Colonic mucosa (tissue), 4 donors: ENCODE results near the gene NOP56. TPM values are rescaled to one million over a fixed set of nuclear protein-coding genes. Genes with fewer than 3 reads are reported as not detected.

Source experiments
- DNase-seq: peaks from one replicate; pipeline ENCODE4 v3.0.0-alpha.2; 2020
- H3K27ac ChIP-seq: fragments of 200-600 bp; one replicate; pipeline ENCODE4 v1.8.0; 2021
- H3K27me3 ChIP-seq: fragments of 200-600 bp; one replicate; pipeline ENCODE4 v1.8.0; 2021
- H3K36me3 ChIP-seq: fragments of 200-600 bp; one replicate; pipeline ENCODE4 v1.8.0; 2021
- H3K4me1 ChIP-seq: fragments of 200-600 bp; one replicate; pipeline ENCODE4 v1.8.0; 2021; ENCODE audit warnings: mild to moderate bottlenecking
- H3K4me3 ChIP-seq: fragments of 200-600 bp; one replicate; pipeline ENCODE4 v1.8.0; 2021
- H3K9ac ChIP-seq, 2 donors: one replicate each; pipeline ENCODE4 v1.7.0; 2013; ENCODE audit warnings: control low read depth in 2 of 2, low read depth in 2 of 2, low read length in 2 of 2
- H3K9me3 ChIP-seq: fragments of 200-600 bp; one replicate; pipeline ENCODE4 v1.8.0; 2021
- intact Hi-C: fragments of 100-400 bp; cut with DNase I; formaldehyde crosslinking; loops from one replicate; pipeline ENCODE4 v1.14.1; 2022
- total RNA-seq, 2 donors: library from RNA; stranded (reverse); fragmentation: NEBNext Ultra II Directional in 1 of 2; extraction: Animal tissue kit (Norgen Biotek cat#: 25700) in 1 of 2; gene quantifications; one replicate each; pipeline ENCODE4 v1.2.1, GENCODE V29; 2021
- TF ChIP-seq, protein P1 (sequence below): fragments of 200-600 bp; IDR thresholded peaks from one replicate; pipeline ENCODE4 v1.8.0; 2022; ENCODE audit warnings: antibody characterized with exemption, mild to moderate bottlenecking
- donor health status: healthy.
- donor health status: DM: no; HTN: no; CAD: no.
- donor health status: DM: no; HTN: no; CAD: no.

Gene NOP56
- total RNA-seq, 2 donors from 2014 or later: 66.3 to 186 TPM

- intact Hi-C loops: no loop called here
- Histone ChIP-seq H3K4me1 (no peaks in the 10 kb centered on the region), H3K9ac (no peak overlapping the region), H3K27me3 (no peaks in the 10 kb centered on the region), H3K27ac (no peak overlapping the region), H3K36me3 (no peaks in the 10 kb centered on the region), H3K4me3 (no peak overlapping the region), H3K9me3 (no peaks in the 10 kb centered on the region)
- DNase-seq: no peak
- TF ChIP-seq, protein P1, sequence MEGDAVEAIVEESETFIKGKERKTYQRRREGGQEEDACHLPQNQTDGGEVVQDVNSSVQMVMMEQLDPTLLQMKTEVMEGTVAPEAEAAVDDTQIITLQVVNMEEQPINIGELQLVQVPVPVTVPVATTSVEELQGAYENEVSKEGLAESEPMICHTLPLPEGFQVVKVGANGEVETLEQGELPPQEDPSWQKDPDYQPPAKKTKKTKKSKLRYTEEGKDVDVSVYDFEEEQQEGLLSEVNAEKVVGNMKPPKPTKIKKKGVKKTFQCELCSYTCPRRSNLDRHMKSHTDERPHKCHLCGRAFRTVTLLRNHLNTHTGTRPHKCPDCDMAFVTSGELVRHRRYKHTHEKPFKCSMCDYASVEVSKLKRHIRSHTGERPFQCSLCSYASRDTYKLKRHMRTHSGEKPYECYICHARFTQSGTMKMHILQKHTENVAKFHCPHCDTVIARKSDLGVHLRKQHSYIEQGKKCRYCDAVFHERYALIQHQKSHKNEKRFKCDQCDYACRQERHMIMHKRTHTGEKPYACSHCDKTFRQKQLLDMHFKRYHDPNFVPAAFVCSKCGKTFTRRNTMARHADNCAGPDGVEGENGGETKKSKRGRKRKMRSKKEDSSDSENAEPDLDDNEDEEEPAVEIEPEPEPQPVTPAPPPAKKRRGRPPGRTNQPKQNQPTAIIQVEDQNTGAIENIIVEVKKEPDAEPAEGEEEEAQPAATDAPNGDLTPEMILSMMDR: no peak
Observed at GRCh38 chr20:2640899-2641298, 11.5 kb upstream of the NOP56 start.

DNA sequence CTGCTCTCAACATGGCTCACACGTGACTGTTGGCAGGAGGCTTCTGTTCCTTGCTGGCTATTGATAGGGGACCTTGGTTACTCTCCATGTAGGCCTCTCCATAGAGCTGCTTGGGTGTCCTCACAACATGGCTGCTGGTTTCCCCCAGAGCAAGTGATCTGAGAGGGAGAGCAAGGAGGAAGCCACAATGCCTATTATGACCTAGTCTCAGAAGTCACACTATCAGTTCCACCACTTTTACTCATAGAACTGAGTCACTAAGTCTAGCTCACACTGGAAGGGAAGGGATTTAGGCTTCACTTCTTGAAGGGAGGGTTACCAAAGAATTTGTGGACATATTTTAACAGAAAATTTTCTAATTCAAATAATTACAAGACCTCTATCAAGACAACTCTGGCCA, 8.7 kb upstream of the NOP56 start:
- no peak for DNase-seq
- TF ChIP-seq, protein P1: no peak
- Histone ChIP-seq H3K27me3 (no peaks in the 10 kb centered on the region), H3K4me3 (no peak overlapping the region), H3K9me3 (no peaks in the 10 kb centered on the region), H3K27ac (no peak overlapping the region), H3K4me1 (no peaks in the 10 kb centered on the region), H3K36me3 (no peaks in the 10 kb centered on the region), H3K9ac (no peak overlapping the region)
- intact Hi-C loops: no loop called here

- intact Hi-C loops: no loop called here
- H3K9me3 ChIP-seq: no peaks in the 10 kb centered on the region
- H3K4me3 ChIP-seq: peak overlapping the region; percentile 83
- H3K4me1 ChIP-seq: peaks cover 12% of the 10 kb centered on the region
- peak overlapping the region; percentile 89 for H3K27ac ChIP-seq
- H3K27me3 ChIP-seq: no peaks in the 10 kb centered on the region
- peak; percentile 59 for DNase-seq
- TF ChIP-seq, protein P1: no peak
- H3K9ac ChIP-seq: peak overlapping the region; percentile 61 to 97
- H3K36me3 ChIP-seq: peaks cover 29% of the 10 kb centered on the region
Observed at GRCh38 chr20:2652724-2653555, 508 bp downstream of the NOP56 start.

GRCh38 chr20:2653556-2654383, 1.3 kb downstream of the NOP56 start:
- Histone ChIP-seq H3K4me3 (peak overlapping the region; percentile 83), H3K9me3 (no peaks in the 10 kb centered on the region), H3K27me3 (no peaks in the 10 kb centered on the region), H3K9ac (peak overlapping the region in 1 of 2 donors; percentile 97), H3K36me3 (peaks cover 29% of the 10 kb centered on the region), H3K4me1 (peaks cover 12% of the 10 kb centered on the region), H3K27ac (no peak overlapping the region)
- TF ChIP-seq, protein P1: no peak
- no peak for DNase-seq
- intact Hi-C loops: no loop called here

- TF ChIP-seq, protein P1: no peak
- Histone ChIP-seq H3K4me3 (peak overlapping the region; percentile 83), H3K27ac (no peak overlapping the region)
Observed at GRCh38 chr20:2654384-2654822, 2.0 kb downstream of the NOP56 start.

More at GRCh38 chr20:2654384-2654822, 2.0 kb downstream of the NOP56 start:
- H3K4me1 ChIP-seq: peaks cover 12% of the 10 kb centered on the region
- H3K9ac ChIP-seq: no peak overlapping the region
- DNase-seq: no peak
- H3K9me3 ChIP-seq: no peaks in the 10 kb centered on the region
- intact Hi-C loops: no loop called here
- no peaks in the 10 kb centered on the region for H3K27me3 ChIP-seq
- peaks cover 29% of the 10 kb centered on the region for H3K36me3 ChIP-seq
